Adrenal gland (tissue), 5 donors: ENCODE results near the gene LIPJ.

Experiments
- CTCF ChIP-seq, 6 experiments: fragments of 450-650 bp in 4 of 6; fragments of 200-600 bp in 2 of 6; sonication (generic) in 1 of 6; IDR thresholded peaks; 1 replicate in 5 of 6; 2 replicates in 1 of 6; pipeline versions ENCODE4 v1.5.1 to v1.8.0; 2016 to 2021; ENCODE audit warnings: antibody characterized with exemption in 6 of 6, mild to moderate bottlenecking in 2 of 6, moderate library complexity in 1 of 6
- POLR2A ChIP-seq, 2 donors: fragments of 450-650 bp; IDR thresholded peaks; one replicate each; pipeline ENCODE4 v1.6.1; 2017; ENCODE audit warnings: antibody characterized with exemption in 2 of 2, mild to moderate bottlenecking in 2 of 2, moderate library complexity in 1 of 2
- donor health status: DM: no; HTN: no; CAD: no.

GRCh38 chr10:88651101-88651551 is 64.6 kb downstream of the LIPJ start:
- TF ChIP-seq CTCF (IDR thresholded peaks at IDR 0.05) (no peak), POLR2A (IDR thresholded peaks at IDR 0.05) (no peak)
